ENCODE measurements around the gene CEP164. TPM values are rescaled to one million over a fixed set of nuclear protein-coding genes. Genes with fewer than 3 reads are reported as not detected.
"Not testable (repeated sequence)": the region's sequence is repeated elsewhere in the genome, so short reads cannot be mapped to it uniquely, and the experiment has no call there.

The CEP164 gene
- polyA plus RNA-seq, 3 donors: 24.8 to 39.1 (median 28.6) TPM

DNA sequence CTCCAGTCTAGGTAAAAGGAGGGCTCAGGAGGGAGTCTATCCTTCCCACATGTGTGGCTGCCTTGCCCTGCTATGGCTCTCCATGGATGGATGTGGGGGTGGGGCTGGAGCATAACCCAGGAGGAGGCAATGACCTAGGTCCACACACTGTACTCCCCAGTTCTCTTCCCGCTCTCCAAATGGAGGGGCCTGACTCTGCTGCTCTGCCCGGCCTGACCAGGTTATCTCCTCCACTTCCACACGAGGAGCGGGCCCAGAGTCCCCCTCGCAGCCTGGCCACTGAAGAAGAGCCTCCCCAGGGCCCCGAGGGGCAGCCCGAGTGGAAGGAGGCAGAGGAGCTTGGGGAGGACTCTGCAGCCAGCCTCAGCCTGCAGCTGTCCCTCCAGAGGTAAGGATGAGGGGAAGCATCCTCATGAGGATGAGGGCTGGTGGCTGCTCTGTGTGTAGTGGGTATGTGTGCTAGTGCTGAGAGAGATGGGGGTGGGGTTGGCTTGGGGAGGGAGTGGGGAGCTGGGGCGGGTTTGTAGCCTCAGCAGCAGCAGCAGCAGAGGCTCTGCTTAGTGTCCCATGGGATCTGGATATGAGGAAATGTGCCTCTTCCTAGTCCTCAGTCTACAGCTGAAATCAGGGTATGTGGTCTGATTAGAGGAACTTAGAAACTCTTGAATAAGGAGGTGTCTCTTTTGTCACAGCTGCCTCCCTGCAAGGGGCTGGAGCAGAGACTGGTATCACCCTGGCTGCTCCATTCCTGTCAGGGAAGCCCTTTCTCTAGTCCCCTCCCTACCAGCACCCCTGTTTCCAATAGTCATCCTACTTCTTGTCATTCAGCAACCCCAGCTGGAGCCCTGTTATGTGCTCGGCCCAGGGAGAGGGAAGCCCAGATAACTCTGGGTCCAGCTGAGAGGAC, 54.1 kb downstream of the CEP164 start:
- DNase-seq (ENCODE audit: extremely low read depth in 1 of 11, low read depth in 9 of 11, low spot score in 4 of 11): no peak

DNA sequence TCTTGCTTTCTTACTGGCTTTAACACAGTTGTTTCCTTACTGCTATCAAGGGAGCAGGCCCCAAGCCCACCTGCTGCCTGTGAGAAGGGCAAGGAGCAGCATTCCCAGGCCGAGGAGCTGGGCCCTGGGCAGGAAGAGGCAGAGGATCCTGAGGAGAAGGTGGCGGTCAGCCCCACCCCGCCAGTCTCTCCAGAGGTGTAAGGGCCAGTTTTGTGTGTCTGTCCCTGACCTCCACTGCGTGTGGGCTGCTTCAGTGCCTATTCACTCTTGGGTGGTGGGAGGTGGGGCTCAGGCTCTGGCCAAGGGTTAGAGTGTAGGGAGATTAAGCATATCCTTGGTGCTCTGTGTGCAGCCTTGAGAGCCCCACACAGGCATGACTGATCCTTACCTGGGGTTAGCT, 55.1 kb downstream of the CEP164 start:
- no peak for DNase-seq (ENCODE audit: extremely low read depth in 1 of 11, low read depth in 9 of 11, low spot score in 4 of 11)

DNA sequence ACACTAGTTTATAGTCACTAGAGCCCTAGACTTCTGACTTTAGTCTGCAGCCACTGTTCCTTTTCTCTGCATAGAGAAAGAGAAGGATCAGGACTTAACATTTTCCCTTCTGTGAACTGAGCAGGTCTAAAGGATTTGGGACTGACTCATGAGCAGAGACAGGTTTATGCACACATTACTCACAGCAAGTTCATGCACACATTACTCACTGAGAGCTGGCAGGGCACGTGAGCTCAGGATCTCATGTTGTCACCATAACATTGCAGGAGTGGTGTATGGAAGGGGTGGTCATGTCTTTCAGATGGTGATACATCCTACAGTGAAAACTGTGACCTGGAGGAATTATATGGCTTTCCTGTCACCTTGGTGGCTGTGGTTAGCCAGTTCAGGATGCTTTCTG, 56.4 kb downstream of the CEP164 start:
- no peak for DNase-seq (ENCODE audit: extremely low read depth in 1 of 11, low read depth in 9 of 11, low spot score in 4 of 11)

DNA sequence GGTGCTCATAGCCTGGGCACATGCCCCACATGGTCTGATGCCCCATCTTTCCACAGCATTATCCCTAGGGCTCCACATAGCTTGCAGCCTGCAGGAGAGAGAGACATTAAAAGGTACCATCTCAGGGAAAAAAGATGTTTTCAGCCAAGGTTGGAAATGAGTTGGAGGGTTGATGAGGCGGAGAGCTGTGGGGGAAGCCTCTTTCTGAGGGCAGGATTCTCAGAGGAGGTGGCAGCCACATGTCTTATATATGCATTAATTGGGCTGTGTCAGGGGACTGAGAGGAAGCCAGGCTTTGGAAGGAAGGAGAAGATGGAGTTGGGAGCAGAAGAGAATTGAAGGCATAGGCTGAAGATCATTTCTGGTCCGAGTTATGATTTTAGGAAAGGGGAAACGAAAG, 57.8 kb downstream of the CEP164 start:
- no peak for DNase-seq (ENCODE audit: extremely low read depth in 1 of 11, low read depth in 9 of 11, low spot score in 4 of 11)

DNA sequence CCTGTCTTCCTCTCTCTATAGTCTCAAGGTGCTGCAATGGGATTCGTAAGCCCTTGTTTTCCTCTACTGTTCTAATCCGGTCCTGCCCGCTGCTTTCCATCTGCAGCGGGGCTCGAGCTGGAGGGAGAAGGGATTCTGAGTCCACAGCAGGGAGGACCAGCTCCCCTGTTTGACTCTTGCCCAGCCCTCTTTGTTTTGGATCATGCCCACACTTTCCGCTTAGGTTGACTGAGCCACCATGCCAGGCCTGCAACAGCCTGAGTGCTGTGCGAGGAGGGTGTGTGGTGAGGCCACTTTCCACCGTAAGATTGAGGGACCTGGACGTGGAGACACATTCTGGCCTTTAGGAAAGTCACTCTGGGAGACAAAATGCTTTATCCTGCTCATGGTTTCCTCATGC, 58.3 kb downstream of the CEP164 start:
- no peak for DNase-seq (ENCODE audit: extremely low read depth in 1 of 11, low read depth in 9 of 11, low spot score in 4 of 11)

DNA sequence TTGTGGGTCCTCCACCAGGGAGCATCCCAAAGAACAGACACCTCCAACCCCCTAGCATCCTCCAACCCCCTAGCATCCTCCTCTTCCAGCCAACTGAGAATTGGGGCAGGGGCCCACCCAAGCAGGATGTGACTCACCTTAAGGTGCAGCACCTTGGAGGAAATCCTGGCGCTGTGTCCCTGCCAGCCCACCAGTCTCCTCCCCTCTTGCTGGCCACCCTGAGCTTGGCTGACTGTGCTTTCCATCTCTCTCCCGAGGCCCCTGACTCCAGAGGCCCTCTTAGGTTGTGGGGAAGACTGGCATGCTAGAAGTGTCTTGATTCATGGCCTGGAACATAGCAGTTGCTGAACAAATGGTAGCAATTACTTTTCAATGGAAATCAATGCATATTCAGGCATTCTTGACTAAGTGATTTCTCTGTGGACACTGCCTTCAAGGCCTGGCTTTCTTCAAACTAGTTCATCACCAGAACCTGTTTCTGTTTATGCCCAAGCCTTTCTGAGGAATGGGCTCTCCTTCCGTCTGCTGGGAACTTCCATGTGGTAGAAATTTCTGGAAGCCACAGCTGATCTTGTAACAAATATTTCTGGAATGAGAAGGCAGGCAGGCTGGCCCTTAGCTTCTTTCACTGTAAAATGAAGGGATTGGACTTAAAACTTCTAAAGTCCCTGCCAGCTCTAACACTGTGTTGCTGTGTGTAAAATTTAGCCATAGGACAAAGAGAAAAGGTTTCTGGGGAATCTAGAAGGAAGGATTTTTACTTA, 60.5 kb downstream of the CEP164 start:
- DNase-seq (ENCODE audit: extremely low read depth in 1 of 11, low read depth in 9 of 11, low spot score in 4 of 11): no peak

DNA sequence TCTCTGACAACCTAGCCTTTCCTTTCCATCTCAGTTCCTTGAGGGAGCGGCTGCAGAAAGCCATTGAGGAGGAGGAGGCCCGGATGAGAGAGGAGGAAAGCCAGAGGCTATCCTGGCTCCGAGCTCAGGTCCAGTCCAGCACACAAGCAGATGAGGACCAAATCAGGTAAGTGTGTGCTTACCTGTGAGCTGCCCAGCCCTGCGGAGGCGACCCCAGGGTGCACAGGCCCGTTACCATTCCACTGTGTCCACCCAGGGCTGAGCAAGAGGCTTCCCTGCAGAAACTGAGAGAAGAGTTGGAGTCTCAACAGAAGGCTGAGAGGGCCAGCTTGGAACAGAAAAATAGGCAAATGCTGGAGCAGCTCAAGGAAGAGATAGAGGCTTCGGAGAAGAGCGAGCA, 63.1 kb downstream of the CEP164 start:
- DNase-seq (ENCODE audit: extremely low read depth in 1 of 11, low read depth in 9 of 11, low spot score in 4 of 11): no peak

DNA sequence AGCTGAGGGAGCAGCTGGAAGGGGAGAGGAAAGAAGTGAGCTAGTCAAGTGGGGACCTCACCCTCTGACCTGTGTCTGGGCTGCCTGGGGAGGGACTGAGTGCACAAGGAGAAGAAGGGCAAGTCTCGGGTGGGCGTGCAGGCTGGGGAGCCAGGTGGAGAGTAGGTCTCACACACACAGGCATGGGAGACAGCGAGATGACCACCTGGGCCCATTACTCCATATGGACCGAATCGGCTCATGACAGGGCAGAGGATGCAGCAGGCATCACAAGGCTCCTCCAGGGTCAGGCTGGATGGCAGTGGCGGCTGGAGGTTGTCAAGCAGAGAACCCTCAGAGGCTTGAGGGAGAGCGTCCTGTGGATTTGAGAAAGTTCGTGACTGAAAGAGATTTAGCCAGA, 63.5 kb downstream of the CEP164 start:
- DNase-seq (ENCODE audit: extremely low read depth in 1 of 11, low read depth in 9 of 11, low spot score in 4 of 11): no peak

DNA sequence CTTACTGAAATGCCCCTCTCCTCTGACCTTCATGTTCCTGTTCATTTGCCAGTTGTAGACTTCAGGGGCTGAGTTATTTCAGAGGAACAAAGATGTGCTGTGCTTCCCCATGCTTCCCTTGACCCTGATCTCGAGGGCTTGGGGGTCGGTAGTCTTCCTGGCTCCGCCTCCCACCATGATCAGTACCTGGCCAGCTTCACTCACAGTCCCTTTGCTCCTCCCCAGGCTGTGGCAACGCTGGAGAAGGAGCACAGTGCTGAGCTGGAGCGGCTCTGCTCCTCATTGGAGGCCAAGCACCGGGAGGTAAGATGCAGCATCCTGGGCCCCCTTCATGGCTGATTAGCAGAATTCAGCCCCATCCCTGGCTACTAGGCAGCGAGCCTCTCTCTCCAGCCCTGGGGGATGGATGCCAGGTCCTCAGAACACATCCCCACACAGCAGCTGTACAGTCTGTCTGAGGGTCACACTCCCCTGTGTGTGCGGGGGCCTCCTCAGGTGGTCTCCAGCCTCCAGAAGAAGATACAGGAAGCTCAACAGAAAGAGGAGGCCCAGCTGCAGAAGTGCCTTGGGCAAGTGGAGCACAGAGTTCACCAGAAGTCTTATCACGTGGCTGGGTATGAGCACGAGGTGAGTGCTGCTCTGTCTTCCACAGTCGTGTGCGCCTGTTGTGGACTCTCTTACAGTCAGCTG, 64.5 kb downstream of the CEP164 start:
- DNase-seq (ENCODE audit: extremely low read depth in 1 of 11, low read depth in 9 of 11, low spot score in 4 of 11): no peak

DNA sequence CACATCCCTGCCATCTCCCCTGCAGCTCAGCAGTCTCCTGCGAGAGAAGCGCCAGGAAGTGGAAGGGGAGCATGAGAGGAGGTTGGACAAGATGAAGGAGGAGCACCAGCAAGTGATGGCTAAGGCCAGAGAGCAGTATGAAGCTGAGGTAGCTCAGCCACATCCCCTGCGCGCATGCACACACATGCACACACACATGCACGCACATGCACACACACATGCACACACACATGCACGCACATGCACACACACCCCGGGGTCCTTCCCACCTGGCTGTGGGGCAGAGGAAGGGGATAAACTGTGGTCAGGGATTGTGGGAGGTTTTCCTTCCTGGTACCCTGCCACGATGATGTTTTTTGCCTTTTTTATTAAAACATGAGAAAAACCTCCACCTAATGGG, 65.3 kb downstream of the CEP164 start:
- DNase-seq (ENCODE audit: extremely low read depth in 1 of 11, low read depth in 9 of 11, low spot score in 4 of 11): no peak

DNA sequence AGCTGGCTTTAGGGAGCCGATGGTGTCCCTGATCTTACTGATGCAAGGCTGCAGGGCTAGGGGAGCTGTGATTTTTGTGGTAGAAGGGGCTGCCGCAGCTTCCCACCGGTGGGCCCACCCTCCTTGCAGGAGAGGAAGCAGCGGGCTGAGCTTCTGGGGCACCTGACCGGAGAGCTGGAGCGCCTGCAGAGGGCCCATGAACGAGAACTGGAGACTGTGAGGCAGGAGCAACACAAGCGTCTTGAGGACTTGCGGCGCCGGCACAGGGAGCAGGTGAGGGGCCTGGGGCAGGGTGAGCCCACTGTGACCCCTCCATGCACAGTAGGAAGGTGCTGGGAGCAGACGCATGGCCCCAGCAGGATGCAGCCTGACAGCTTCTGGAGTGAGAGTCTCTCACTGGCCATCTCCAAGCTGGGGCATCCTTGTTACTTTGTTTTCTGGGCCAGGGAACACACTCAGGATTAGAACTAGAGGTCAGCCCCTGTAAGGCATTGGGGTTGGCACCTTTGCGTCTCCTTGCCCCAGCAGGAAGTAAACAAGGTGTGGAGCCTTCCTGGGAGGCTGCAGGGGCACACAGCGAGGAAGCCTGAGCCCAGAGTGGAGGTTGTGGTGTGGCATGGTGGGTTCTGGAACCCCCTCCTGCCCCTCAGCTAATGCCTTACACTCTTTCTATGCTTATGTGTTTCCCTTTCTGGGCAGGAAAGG, 66.7 kb downstream of the CEP164 start:
- DNase-seq (ENCODE audit: extremely low read depth in 1 of 11, low read depth in 9 of 11, low spot score in 4 of 11): no peak

DNA sequence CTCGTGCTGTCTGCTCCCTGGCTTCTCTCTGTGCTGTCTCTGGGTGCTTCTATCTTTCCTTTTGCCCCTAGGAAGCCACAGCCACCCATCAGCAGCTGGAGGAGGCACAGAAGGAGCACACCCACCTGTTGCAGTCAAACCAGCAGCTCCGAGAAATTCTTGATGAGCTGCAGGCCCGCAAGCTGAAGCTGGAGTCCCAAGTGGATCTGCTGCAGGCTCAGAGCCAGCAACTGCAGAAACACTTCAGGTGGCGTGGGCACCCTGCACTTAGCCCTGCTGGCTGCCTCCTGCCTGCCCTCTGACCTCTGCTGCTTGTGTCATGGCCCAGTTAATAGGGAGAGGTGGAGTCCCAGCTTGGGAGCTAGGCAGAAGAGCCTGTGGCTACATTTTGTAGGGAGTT, 67.8 kb downstream of the CEP164 start:
- no peak for DNase-seq (ENCODE audit: extremely low read depth in 1 of 11, low read depth in 9 of 11, low spot score in 4 of 11)

DNA sequence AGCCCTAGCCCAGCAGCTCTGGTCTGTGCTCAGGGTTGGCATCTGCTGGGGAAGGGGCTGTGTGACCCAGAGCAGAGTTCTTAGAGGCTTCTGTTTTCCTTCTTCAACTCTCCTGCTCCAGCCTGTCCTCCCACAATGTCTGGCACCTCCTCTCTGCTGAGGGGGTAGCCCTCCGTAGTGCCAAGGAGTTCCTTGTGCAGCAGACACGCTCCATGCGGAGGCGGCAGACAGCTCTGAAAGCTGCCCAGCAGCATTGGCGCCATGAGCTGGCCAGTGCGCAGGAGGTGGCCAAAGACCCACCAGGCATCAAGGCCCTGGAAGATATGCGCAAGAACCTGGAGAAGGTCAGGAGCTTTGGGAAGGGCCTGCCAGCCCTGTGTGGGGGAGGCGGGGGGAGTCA, 69.3 kb downstream of the CEP164 start:
- DNase-seq (ENCODE audit: extremely low read depth in 1 of 11, low read depth in 9 of 11, low spot score in 4 of 11): no peak

DNA sequence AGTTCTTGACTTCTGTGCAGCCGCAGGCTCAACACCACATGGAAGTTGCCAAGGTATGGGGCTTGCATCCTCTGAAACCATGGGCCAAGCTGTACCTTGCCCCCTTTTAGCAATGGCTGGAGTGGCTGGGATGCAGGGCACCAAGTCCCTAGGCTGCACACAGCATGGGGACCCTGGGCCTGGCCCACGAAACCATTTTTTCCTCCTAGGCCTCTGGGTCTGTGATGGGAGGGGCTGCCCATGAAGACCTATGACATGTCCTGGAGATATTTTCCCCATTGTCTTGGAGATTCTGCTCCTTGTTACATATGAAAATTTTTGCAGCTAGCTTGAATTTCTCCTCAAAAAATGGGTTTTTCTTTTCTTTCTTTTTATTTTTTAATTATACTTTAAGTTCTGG, 71.0 kb downstream of the CEP164 start:
- not testable (repeated sequence) for DNase-seq (ENCODE audit: extremely low read depth in 1 of 11, low read depth in 9 of 11, low spot score in 4 of 11)

DNA sequence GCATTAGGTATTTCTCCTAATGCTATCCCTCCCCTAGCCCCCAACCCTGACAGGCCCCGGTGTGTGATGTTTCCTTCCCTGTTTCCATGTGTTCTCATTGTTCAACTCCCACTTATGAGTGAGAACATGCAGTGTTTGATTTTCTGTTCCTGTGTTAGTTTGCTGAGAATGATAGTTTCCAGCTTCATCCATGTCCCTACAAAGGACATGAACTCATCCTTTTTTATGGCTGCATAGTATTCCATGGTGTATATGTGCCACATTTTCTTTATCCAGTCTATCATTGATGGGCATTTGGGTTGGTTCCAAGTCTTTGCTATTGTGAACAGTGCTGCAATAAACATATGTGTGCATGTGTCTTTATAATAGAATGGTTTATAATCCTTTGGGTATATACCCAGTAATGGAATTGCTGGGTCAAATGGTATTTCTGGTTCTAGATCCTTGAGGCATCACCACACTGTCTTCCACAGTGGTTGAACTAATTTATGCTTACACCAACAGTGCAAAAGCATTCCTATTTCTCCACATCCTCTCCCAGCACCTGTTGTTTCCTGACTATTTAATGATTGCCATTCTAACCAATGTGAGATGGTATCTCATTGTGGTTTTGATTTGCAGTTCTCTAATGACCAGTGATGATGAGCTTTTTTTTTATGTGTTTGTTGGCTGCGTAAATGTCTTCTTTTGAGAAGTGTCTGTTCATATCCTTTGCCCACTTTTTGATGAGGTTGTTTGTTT, 71.6 kb downstream of the CEP164 start:
- not testable (repeated sequence) for DNase-seq (ENCODE audit: extremely low read depth in 1 of 11, low read depth in 9 of 11, low spot score in 4 of 11)

DNA sequence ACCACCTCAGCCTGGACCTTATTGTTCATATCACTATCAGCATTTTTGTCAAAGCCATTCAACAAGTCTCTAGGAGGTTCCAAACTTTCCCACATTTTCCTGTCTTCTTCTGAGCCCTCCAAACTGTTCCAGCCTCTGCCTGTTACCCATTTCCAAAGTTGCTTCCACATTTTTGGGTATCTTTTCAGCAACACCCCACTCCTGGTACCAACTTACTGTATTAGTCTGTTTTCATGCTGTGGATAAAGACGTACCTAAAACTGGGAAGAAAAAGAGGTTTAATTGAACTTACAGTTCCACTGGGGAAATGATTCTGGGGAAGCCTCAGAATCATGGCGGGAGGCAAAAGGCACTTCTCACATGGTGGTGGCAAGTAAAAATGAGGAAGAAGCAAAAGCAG, 78.2 kb downstream of the CEP164 start:
- not testable (repeated sequence) for DNase-seq (ENCODE audit: extremely low read depth in 1 of 11, low read depth in 9 of 11, low spot score in 4 of 11)

DNA sequence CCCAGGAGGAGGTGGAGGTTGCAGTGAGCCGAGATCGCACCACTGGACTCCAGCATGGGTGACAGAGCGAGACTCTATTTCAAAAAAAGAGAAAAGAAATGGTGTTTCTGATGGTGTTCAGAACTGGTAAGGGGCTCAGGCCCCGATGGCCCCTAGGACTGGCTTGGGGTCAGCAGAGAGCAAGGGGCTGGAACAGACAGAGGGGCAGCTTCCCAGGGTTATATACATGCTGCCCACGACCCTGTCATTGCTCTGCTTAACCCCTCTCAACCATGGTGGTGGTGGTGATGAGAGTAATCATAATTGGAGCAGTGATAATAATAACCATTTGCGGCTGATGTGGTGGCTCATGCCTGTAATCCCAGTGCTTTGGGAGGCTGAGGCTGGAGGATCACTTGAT, 79.4 kb downstream of the CEP164 start:
- DNase-seq (ENCODE audit: extremely low read depth in 1 of 11, low read depth in 9 of 11, low spot score in 4 of 11): no peak

DNA sequence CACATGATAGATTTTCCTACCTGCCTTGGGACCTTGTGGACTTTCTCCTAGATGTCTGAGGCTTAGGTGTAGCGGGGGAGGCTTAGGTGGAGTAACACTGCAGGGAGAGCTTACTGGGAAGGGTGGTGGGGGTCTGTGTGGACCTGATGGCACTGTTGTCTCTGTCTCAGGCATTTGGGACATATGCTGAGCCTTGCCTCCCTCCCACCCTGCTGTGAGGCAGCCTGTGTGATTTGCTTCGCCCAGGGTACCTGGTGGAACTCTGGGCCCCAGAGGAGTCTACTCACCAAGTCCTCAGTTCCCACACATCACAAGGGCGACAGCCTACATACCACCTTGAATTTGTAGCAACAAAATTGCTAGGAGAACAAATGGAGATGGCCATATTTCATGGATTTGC, 80.7 kb downstream of the CEP164 start:
- no peak for DNase-seq (ENCODE audit: extremely low read depth in 1 of 11, low read depth in 9 of 11, low spot score in 4 of 11)

DNA sequence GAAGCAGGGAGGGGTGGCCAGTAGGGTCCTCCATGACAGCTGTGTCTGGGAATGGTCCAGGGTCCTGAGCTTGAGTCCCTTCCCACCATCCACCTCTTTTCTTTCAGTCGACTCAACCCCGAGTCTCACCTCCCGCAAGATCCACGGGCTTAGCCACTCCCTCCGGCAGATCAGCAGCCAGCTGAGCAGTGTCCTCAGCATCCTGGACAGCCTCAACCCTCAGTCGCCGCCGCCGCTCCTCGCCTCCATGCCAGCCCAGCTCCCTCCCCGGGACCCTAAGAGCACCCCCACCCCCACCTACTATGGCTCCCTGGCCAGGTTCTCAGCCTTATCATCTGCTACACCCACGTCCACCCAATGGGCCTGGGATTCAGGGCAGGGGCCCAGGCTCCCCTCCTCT, 81.9 kb downstream of the CEP164 start:
- no peak for DNase-seq (ENCODE audit: extremely low read depth in 1 of 11, low read depth in 9 of 11, low spot score in 4 of 11)
